ENCODE measurements around the gene ATP6V1G3.

- TF ChIP-seq ZFP30 (CRISPR knock-in tag; IDR thresholded peaks at IDR 0.05) (no peak), SNAI2 (CRISPR knock-in tag; IDR thresholded peaks at IDR 0.05) (no peak), RARB (CRISPR knock-in tag; IDR thresholded peaks at IDR 0.05) (no peak), BACH2 (CRISPR knock-in tag; IDR thresholded peaks at IDR 0.05; ENCODE audit: borderline replicate concordance) (no peak), PATZ1 (CRISPR knock-in tag; IDR thresholded peaks at IDR 0.05; ENCODE audit: borderline replicate concordance) (no peak), ARNTL (CRISPR knock-in tag; IDR thresholded peaks at IDR 0.05; ENCODE audit: borderline replicate concordance, low read depth) (no peak), CREB5 (CRISPR knock-in tag; IDR thresholded peaks at IDR 0.05; ENCODE audit: low read depth) (no peak), ZC3H10 (CRISPR knock-in tag; IDR thresholded peaks at IDR 0.05) (0 out of 2 replicates have a peak, but pooled peaks have one; percentile 19), CSRNP3 (CRISPR knock-in tag; IDR thresholded peaks at IDR 0.05) (no peak), ZFP3 (CRISPR knock-in tag; IDR thresholded peaks at IDR 0.05) (no peak), GLIS3 (CRISPR knock-in tag; IDR thresholded peaks at IDR 0.05) (no peak)
Measured at GRCh38 chr1:198498103-198498385, 42.4 kb downstream of the ATP6V1G3 start.
